NCI-H2196 treated with DMSO at 0.1 percent for 48 hours (cell line): Measurements from ENCODE around the gene CYP24A1.

Source experiments
- DNase-seq: peaks from one replicate; lab custom pipeline; 2025; ENCODE audit not compliant: unreplicated experiment; lab: John Stamatoyannopoulos, UW

The CYP24A1 gene

DNA sequence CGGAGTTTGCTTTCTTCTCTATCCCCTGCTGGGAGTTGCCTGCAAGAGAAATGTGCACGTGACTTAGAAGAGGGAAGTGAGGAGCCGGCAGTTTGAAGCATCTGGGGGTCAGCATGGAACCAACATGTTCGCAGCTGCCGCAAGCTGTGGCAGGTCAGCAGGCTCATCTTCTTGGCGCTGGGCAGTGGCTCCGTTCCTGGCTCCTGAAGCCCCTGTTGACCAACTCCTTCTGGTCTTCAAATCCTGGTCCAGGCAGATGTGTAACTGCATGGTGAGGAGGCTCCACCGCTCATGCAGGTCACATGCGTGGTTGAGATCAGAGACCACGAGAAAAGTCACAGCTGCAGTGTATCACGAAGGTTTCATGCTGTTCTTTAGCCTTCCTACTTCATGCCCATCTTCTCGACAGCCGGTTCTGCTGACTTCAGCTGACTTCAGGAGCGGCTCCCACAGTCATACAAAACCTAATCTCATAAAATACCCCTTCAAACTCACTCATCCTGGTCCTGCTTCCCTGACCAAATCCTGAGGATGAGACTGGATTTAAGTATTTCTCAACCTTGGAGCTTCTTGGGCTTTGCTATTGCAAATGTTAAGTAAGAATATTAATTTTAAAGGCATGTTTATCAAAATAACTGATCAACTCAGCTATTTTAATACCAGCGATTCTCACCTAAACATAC, 58.5 kb downstream of the CYP24A1 start:
- no peak for DNase-seq

DNA sequence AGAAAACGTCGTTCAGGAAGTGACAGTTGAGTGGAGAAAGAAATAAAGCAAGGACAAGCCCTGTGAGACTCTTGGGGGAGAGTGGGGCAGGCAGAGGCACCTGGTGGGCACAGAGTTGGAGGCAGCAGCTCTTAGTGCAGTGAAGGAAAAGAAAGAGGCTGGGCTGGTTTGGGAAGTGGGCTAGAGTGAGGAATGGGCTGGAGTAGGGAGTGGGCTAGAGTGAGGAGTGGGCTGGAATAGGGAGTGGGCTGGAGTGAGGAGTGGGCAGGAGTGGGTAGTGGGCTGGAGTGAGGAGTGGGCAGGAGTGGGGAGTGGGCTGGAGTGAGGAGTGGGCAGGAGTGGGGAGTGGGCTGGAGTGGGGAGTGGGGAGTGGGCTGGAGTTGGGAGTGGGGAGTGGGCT, 59.7 kb downstream of the CYP24A1 start:
- no peak for DNase-seq

GRCh38 chr20:54113566-54113965, 60.2 kb downstream of the CYP24A1 start:
- no peak for DNase-seq

DNA sequence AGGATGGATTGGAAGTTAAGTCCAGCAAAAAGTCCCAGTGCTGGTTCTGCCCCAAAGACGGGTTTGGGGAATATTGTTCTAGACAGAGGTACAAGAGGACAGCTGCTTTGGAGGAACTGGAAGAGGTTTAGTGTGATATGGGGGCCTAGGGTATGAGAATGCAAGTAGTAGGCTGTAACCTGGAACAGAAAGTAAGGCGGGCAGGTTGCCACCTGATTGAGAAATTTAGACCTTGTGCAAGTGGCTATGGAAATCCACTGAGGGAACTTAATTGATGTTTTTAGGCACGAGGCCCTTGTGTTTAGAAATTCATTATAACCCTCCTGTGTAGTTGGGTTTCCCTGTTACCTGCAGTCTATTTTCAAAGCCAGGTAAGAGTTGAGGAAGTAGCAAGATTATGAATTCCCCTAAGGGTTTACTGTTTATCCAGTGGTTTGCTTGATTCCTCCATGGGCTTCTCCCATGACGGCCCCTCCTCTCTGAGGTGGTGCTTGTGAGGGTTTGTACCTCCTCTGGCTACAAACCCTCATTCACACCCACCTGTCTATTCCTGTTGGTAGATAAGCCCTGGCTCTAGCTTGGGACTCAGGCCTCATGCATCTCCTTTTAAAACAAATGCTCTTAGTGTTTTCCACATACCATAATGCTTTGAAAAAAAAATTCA, 61.4 kb downstream of the CYP24A1 start:
- DNase-seq: no peak

- no peak for DNase-seq
Measured at GRCh38 chr20:54111460-54111859, 62.3 kb downstream of the CYP24A1 start.

- DNase-seq: no peak
Measured at GRCh38 chr20:54110457-54110856, 63.3 kb downstream of the CYP24A1 start.

DNA sequence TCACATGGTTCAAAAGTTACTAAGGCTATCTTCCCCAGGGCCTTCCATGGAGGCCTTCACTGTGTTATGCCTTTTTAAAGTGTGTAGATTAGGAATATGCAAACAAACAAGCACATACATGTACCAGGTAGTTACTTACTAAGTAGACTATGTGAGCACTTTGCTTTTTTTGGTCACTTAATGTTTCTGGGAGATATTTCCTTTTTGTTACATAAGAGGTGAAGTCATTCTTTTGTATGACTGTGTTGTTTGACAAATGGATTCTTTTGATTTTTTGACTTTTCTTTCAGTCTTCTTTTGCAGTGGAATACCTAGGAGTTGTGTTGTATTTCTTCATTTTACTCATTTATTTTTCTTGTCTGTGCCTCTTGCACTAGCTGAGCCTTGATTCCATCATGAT, 63.7 kb downstream of the CYP24A1 start:
- no peak for DNase-seq

DNA sequence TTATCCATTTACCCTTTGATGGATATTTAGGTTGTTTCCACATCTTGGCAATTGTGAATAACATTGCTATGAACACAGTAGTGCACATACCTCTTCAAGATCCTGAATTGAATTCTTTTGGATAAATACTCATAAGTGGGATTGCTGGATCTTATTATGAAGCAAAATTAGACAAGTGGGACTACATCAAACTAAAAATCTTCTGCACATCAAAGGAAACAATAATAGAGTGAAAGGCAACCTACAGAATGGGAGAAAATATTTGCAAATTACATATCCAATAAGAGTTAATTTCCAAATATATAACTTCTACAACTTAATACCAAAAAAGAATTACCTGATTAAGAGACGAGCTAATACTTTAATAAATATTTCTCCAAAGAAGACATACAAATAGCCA, 65.0 kb downstream of the CYP24A1 start:
- DNase-seq: no peak

DNA sequence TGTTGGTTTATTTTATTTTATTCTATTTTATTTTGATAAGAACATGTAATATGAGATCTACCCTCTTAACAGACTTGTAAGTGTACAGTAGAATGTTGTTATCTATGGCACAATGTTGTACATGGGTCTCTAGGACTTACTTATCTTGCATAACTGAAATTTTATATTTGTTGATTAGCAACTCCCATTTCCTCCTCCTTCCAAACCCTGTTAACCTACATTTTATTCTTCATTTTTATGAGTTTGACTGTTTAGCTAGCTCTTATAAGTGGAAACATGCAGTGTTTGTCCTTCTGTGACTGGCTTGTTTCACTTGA, 65.5 kb downstream of the CYP24A1 start:
- no peak for DNase-seq

GRCh38 chr20:54107600-54108325, 66.0 kb downstream of the CYP24A1 start:
- no peak for DNase-seq

GRCh38 chr20:54107181-54107580, 66.6 kb downstream of the CYP24A1 start:
- DNase-seq: no peak

GRCh38 chr20:54106162-54106561, 67.6 kb downstream of the CYP24A1 start:
- DNase-seq: no peak

GRCh38 chr20:54105653-54106052, 68.1 kb downstream of the CYP24A1 start:
- DNase-seq: no peak

- DNase-seq: no peak
Measured at GRCh38 chr20:54104781-54105180, 69.0 kb downstream of the CYP24A1 start.

DNA sequence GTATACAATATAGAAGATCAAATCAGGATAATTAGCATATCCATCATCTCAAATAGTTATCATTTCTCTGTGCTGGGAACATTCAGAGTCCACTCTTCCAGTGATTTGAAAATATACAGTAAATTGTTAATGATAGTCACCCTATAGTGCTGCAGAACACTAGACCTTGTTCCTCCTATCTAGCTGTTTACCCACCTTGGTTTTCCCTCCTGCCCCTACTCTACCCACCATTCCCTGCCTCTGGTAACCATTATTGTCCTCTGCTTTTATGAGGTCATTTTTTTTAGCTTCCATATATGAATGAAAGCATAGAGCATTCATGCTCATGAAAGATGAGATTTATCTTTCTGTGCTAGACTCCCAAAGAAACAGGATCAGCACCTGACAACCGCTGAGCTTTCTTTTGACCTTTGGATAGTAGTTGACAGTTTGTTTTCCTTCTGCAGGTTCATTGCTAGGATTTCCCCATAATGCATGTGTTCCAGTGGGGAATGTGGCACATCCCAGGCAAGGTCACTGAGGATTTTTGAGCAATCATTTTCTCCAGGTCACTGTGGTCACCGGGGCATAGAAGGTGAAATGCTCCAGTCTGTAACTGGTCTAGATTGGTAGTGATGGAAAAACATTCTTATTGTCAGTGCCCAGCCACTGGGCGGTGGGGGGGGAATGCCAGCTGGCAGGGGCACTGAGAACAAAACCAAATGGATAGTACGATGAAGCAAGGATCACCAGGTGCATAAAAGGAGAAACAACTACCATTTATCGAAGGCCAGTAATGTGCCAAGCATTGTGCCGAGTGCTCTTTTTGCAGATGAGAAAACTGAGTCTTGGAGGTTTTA, 69.8 kb downstream of the CYP24A1 start:
- no peak for DNase-seq
